Activated naive CD8-positive, alpha-beta T cell treated with anti-CD3 and anti-CD28 coated beads, Interleukin-2, amount 50 U/mL, for 24 hours (primary cell): ENCODE data around the gene MED28.
A peak's percentile ranks its signal among the peaks of the same experiment; 100 is the strongest.
"Not testable (repeated sequence)": the region's sequence is repeated elsewhere in the genome, so short reads cannot be mapped to it uniquely, and the experiment has no call there.

ENCODE experiments used
- ATAC-seq: fragments of 150-1000 bp; cut with Tn5 transposase; one replicate; pipeline ENCODE4 v1.10.0; 2021
- DNase-seq: peaks from one replicate; pipeline ENCODE4 v3.0.0; 2021
- H3K27ac Mint-ChIP-seq: one replicate; pipeline ENCODE4 v1.8.0; 2021; ENCODE audit warnings: mild to moderate bottlenecking, mixed read lengths
- H3K27me3 Mint-ChIP-seq: one replicate; pipeline ENCODE4 v1.8.0; 2021; ENCODE audit warnings: mixed read lengths
- H3K36me3 Mint-ChIP-seq: one replicate; pipeline ENCODE4 v1.8.0; 2021; ENCODE audit warnings: low read depth, mixed read lengths
- H3K4me1 Mint-ChIP-seq: one replicate; pipeline ENCODE4 v1.8.0; 2021; ENCODE audit warnings: mixed read lengths
- H3K4me3 Mint-ChIP-seq: one replicate; pipeline ENCODE4 v1.8.0; 2021; ENCODE audit warnings: mild to moderate bottlenecking, moderate library complexity, mixed read lengths
- H3K9me3 Mint-ChIP-seq: one replicate; pipeline ENCODE4 v1.8.0; 2021; ENCODE audit warnings: mixed read lengths

MED28 gene

DNA sequence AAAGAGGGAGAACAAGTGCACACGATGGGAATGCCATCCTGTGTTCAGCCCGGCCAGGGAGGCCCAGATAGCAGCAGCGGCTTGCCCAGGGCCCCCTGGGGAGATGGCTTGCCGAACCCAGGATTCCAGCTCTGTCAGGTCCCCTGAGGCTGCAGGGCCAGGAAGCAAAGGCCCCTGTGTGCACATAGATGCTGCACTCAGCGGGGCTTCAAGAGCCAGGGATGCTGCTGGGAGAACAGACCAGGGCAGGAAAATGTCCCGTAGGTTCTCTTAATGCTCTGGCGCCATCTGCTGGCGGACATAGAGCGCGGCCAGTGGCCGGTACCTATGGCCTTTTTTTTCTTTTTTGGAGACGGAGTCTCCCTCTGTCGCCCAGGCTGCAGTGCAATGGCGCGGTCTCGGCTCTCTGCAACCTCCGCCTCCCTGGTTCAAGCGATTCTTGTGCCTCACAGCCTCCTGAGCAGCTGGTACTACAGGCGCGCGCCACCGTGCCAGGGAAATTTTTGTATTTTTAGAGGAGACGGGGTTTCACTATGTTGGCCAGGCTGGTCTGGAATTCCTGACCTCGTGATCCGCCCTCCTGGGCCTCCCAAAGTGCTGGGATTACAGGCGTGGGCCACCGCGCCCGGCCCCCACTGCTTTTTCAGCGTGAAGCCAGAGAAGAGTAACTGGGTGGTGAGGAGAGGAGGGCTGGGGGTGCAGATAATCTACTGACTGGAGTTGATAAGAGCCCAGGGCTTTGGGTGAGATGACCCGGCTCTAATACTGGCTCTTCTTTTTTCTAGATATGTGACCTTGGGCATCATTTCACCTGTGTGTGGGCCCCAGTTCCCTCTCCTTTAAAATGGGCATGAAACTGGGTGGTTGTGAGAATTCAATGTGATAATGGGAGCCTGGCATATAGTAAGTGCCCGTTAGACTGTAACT is 22.5 kb downstream of the MED28 start:
- no peaks in the 10 kb centered on the region for H3K4me1 Mint-ChIP-seq
- no peaks in the 10 kb centered on the region for H3K27me3 Mint-ChIP-seq
- H3K9me3 Mint-ChIP-seq = no peaks in the 10 kb centered on the region
- peaks cover 14% of the 10 kb centered on the region for H3K36me3 Mint-ChIP-seq
- DNase-seq (peak; percentile 79), ATAC-seq (peak; percentile 84)
- no peak overlapping the region for H3K27ac Mint-ChIP-seq
- H3K4me3 Mint-ChIP-seq = no peak overlapping the region

- DNase-seq (no peak), ATAC-seq (no peak)
- peaks cover 8% of the 10 kb centered on the region for H3K36me3 Mint-ChIP-seq
- no peaks in the 10 kb centered on the region for H3K27me3 Mint-ChIP-seq
- no peaks in the 10 kb centered on the region for H3K9me3 Mint-ChIP-seq
- no peak overlapping the region for H3K27ac Mint-ChIP-seq
- no peak overlapping the region for H3K4me3 Mint-ChIP-seq
- no peaks in the 10 kb centered on the region for H3K4me1 Mint-ChIP-seq
These were observed 24.7 kb downstream of the MED28 start for GRCh38 chr4:17639136-17639535.

GRCh38 chr4:17642398-17642783 is 27.9 kb downstream of the MED28 start:
- DNase-seq (no peak), ATAC-seq (no peak)
- H3K36me3 Mint-ChIP-seq = peaks cover 2% of the 10 kb centered on the region
- no peak overlapping the region for H3K4me3 Mint-ChIP-seq
- H3K4me1 Mint-ChIP-seq = no peaks in the 10 kb centered on the region
- no peaks in the 10 kb centered on the region for H3K27me3 Mint-ChIP-seq
- no peaks in the 10 kb centered on the region for H3K9me3 Mint-ChIP-seq
- no peak overlapping the region for H3K27ac Mint-ChIP-seq

- Mint-ChIP-seq H3K27me3 (no peaks in the 10 kb centered on the region), H3K36me3 (peaks cover 2% of the 10 kb centered on the region), H3K9me3 (no peaks in the 10 kb centered on the region), H3K4me1 (peaks cover 10% of the 10 kb centered on the region), H3K4me3 (no peak overlapping the region), H3K27ac (no peak overlapping the region)
- ATAC-seq = no peak
- DNase-seq = no peak
These were observed 32.3 kb downstream of the MED28 start for GRCh38 chr4:17646693-17647092.

DNA sequence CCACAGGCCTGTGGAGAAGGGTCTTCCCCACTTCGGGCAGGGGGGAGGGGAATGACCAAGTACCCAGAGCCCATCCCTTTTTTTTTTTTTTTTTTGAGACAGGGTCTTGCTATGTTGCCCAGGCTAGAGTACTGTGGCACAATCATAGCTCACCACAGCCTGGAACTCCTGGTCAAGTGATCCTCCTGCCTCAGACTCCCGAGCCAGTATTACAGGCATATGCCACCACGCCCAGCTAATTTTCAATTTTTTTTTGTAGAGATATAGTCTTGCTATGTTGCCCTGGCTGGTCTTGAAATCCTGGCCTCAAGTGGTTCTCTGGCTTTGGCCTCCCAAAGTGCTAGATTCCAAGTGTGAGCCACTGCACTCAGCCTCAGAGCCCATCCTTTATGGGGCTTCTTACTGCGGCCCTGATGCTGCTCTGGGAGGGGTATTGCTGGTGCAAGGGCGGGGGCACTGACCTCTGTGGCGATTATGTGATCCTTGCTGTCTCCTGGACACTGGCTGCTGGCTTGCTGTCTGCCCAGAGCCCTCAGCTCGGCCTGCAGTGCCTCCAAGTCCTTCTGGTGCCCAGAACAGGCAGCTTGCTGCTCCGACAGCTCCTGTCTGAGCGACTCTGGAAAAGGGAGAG is 32.9 kb downstream of the MED28 start:
- Mint-ChIP-seq H3K27ac (no peak overlapping the region), H3K4me3 (no peak overlapping the region), H3K36me3 (peaks cover 2% of the 10 kb centered on the region), H3K4me1 (peaks cover 11% of the 10 kb centered on the region), H3K9me3 (no peaks in the 10 kb centered on the region), H3K27me3 (no peaks in the 10 kb centered on the region)
- no peak for ATAC-seq
- DNase-seq = no peak

DNA sequence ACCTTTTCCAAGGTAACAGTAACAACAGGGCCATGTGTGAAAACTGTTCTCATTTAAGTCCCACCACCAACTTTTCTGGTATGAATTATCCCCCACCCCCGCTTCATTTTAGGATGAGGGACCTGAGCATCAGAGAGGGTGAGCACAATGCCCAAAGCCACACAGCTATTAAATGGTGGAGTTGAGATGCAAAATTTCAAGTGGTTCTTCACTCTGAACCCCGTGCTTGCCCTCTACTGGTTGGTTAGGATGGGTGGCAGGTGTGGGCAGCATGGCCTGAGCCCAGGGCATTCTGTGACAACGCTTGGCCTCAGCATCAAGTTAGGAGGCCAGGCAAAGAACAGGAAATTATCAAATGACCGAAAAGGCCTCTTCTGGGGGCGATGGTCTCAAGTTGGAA is 33.5 kb downstream of the MED28 start:
- peaks cover 11% of the 10 kb centered on the region for H3K4me1 Mint-ChIP-seq
- no peak overlapping the region for H3K4me3 Mint-ChIP-seq
- ATAC-seq (no peak), DNase-seq (no peak)
- no peaks in the 10 kb centered on the region for H3K36me3 Mint-ChIP-seq
- H3K9me3 Mint-ChIP-seq = no peaks in the 10 kb centered on the region
- no peak overlapping the region for H3K27ac Mint-ChIP-seq
- no peaks in the 10 kb centered on the region for H3K27me3 Mint-ChIP-seq

- Mint-ChIP-seq H3K36me3 (no peaks in the 10 kb centered on the region), H3K4me1 (peaks cover 11% of the 10 kb centered on the region), H3K27me3 (no peaks in the 10 kb centered on the region), H3K27ac (no peak overlapping the region), H3K9me3 (no peaks in the 10 kb centered on the region), H3K4me3 (no peak overlapping the region)
- no peak for ATAC-seq
- DNase-seq = no peak
These were observed 36.0 kb downstream of the MED28 start for GRCh38 chr4:17650406-17650805.

- Mint-ChIP-seq H3K27me3 (no peaks in the 10 kb centered on the region), H3K9me3 (no peaks in the 10 kb centered on the region), H3K4me1 (peaks cover 11% of the 10 kb centered on the region), H3K36me3 (no peaks in the 10 kb centered on the region), H3K4me3 (no peak overlapping the region), H3K27ac (no peak overlapping the region)
- ATAC-seq (no peak), DNase-seq (no peak)
These were observed 40.3 kb downstream of the MED28 start for GRCh38 chr4:17654701-17655100.

DNA sequence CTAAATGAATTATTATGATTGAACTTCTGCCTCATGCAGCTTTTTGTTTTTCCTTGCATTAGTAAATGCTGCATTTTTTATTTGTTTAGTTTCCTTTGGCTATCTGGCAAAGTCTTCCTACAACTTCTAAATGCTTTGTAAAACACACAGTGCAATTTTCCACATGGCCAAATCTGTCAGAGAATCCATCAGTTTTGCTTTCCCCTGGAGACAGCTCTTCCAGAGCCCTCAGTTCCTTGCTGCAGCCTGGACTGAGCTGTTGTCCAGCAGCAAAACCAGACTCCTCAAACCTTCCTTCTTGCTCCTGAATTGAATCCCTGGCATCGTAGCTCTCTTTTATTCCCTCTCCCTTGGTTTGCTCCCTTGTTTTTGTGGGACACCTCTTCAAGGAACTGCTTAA is 42.6 kb downstream of the MED28 start:
- ATAC-seq (no peak), DNase-seq (no peak)
- Mint-ChIP-seq H3K4me3 (no peak overlapping the region), H3K27ac (no peak overlapping the region), H3K9me3 (no peaks in the 10 kb centered on the region), H3K27me3 (no peaks in the 10 kb centered on the region), H3K4me1 (no peaks in the 10 kb centered on the region), H3K36me3 (no peaks in the 10 kb centered on the region)

- Mint-ChIP-seq H3K36me3 (no peaks in the 10 kb centered on the region), H3K27ac (no peak overlapping the region), H3K4me3 (no peak overlapping the region), H3K9me3 (no peaks in the 10 kb centered on the region), H3K27me3 (no peaks in the 10 kb centered on the region), H3K4me1 (peaks cover 4% of the 10 kb centered on the region)
- no peak for DNase-seq
- no peak for ATAC-seq
These were observed 43.4 kb downstream of the MED28 start for GRCh38 chr4:17657849-17658248.

DNA sequence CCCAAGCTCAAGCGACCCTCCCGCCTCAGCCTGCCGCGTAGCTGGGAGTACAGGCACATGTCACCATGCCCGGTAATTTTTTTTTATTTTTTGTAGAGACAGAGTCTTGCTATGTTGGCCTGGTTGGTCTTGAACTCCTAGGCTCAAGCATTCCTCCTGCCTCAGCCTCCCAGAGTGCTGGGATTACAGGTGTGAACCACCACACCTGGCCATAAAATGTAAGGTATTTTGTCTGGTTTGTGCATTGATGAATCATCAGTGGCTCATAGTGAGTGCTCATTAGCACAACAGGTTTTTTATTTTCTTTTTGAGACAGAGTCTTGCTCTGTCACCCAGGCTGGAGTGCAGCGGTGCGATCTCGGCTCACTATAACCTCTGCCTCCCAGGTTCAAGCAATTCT is 44.8 kb downstream of the MED28 start:
- H3K4me1 Mint-ChIP-seq, H3K27me3 Mint-ChIP-seq, DNase-seq, ATAC-seq, H3K4me3 Mint-ChIP-seq, H3K9me3 Mint-ChIP-seq, H3K36me3 Mint-ChIP-seq, H3K27ac Mint-ChIP-seq: not testable (repeated sequence)

- no peak overlapping the region for H3K27ac Mint-ChIP-seq
These were observed 48.3 kb downstream of the MED28 start for GRCh38 chr4:17662694-17663093.

DNA sequence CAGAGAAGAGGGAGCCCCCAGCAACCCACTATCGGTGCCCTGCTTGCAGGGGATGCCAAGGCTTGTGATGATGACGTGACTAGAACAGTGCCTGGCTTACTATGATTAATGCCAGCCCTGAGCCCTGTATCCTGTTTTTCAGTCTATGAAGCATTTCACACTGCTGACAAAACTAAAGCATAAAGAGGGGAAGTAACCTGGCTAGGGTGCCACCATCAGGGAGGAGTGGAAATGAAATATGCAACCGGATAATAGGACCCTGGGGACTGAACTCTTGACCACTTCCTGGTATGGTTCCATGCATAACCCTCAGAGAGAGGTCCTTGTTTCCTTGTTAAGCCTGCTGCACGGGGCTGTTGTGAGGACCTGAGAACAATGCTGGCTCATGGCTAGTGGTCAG is 50.3 kb downstream of the MED28 start:
- no peaks in the 10 kb centered on the region for H3K36me3 Mint-ChIP-seq
- H3K27me3 Mint-ChIP-seq = peaks cover 5% of the 10 kb centered on the region
- H3K4me3 Mint-ChIP-seq = no peak overlapping the region
- H3K9me3 Mint-ChIP-seq = no peaks in the 10 kb centered on the region
- DNase-seq (no peak), ATAC-seq (peak; percentile 86)
- H3K27ac Mint-ChIP-seq = no peak overlapping the region
- peaks cover 17% of the 10 kb centered on the region for H3K4me1 Mint-ChIP-seq

More at GRCh38 chr4:17662694-17663093, 48.3 kb downstream of the MED28 start:
- Mint-ChIP-seq H3K36me3 (no peaks in the 10 kb centered on the region), H3K4me1 (peaks cover 17% of the 10 kb centered on the region), H3K27me3 (peaks cover 5% of the 10 kb centered on the region), H3K4me3 (no peak overlapping the region), H3K9me3 (no peaks in the 10 kb centered on the region)
- no peak for DNase-seq
- ATAC-seq = peak; percentile 26

DNA sequence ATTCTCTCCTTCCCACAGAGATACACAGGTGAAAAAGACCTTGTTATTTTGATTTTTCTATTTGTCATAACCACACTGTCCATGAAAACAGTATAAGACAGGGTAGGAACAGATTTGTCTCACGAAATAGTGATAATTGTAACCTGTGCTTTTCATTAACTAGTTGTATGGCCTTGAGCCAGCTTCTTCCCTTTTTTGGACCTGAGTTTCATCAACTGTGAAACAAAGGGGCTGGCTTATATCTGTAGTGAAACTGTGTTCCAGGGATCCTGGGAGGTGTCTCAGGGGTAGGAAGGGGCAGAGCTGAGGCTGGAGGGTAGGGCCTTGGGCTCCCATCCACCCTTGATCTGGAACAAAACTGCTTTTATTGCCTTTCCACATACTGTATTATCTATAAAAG is 50.9 kb downstream of the MED28 start:
- Mint-ChIP-seq H3K9me3 (no peaks in the 10 kb centered on the region), H3K27me3 (peaks cover 5% of the 10 kb centered on the region), H3K4me3 (no peak overlapping the region), H3K27ac (no peak overlapping the region), H3K4me1 (peaks cover 17% of the 10 kb centered on the region), H3K36me3 (no peaks in the 10 kb centered on the region)
- ATAC-seq = no peak
- no peak for DNase-seq

DNA sequence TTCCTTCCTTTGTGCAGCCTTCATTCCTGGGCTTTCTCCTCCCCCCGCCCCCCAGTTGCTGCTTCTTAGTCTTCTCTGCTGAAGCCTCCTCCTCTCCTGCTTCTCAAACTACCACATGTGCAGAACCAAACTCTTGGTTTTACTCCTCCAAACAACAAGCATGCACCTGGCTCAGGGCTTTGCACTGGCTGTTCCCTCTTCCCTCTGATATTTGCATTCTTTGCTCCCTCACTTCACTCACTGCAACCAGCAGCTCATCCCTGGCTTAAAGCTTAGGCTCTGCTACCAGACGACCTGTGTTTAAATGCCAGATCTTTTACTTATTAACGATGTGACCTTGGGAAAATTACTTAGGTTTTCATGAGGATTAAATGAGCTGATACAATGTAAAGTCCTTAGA is 51.4 kb downstream of the MED28 start:
- DNase-seq = no peak
- Mint-ChIP-seq H3K4me1 (peaks cover 17% of the 10 kb centered on the region), H3K27ac (no peak overlapping the region), H3K27me3 (peaks cover 5% of the 10 kb centered on the region), H3K4me3 (no peak overlapping the region), H3K9me3 (no peaks in the 10 kb centered on the region), H3K36me3 (no peaks in the 10 kb centered on the region)
- ATAC-seq = no peak
